Hepatocyte (in vitro differentiated cells): ENCODE measurements around the gene LHX3. TPM values are rescaled to one million over a fixed set of nuclear protein-coding genes. Genes with fewer than 3 reads are reported as not detected.
A peak's percentile ranks its signal among the peaks of the same experiment; 100 is the strongest.

ENCODE experiments used
- DNase-seq: peaks from one replicate; pipeline ENCODE4 v3.0.0-alpha.2; 2016; ENCODE audit warnings: low spot score
- H2AFZ ChIP-seq: fragments of 200-600 bp; sonication (generic); 2 replicates; pipeline ENCODE4 v1.6.0; 2016; ENCODE audit warnings: antibody characterized with exemption, mild to moderate bottlenecking
- H3K27ac ChIP-seq: fragments of 200-600 bp; sonication (generic); 2 replicates; pipeline ENCODE4 v1.5.1; 2016; ENCODE audit warnings: mild to moderate bottlenecking
- H3K27me3 ChIP-seq: fragments of 200-600 bp; sonication (generic); 2 replicates; pipeline ENCODE4 v1.6.1; 2016
- H3K36me3 ChIP-seq: fragments of 200-600 bp; sonication (generic); replicated peaks from 2 replicates; pipeline ENCODE4 v1.5.1; 2016; ENCODE audit warnings: low read depth; ENCODE audit not compliant: insufficient read depth
- H3K4me1 ChIP-seq: fragments of 200-600 bp; sonication (generic); 2 replicates; pipeline ENCODE4 v1.5.1; 2016; ENCODE audit warnings: mild to moderate bottlenecking, moderate library complexity; ENCODE audit not compliant: insufficient read depth
- H3K4me2 ChIP-seq: fragments of 200-600 bp; sonication (generic); 2 replicates; pipeline ENCODE4 v1.6.0; 2016
- H3K4me3 ChIP-seq: fragments of 200-600 bp; sonication (generic); 2 replicates; pipeline ENCODE4 v1.5.1; 2016; ENCODE audit warnings: mild to moderate bottlenecking
- H3K79me2 ChIP-seq: fragments of 200-600 bp; sonication (generic); 2 replicates; pipeline ENCODE4 v1.6.0; 2017; ENCODE audit warnings: mild to moderate bottlenecking
- H3K9me2 ChIP-seq: fragments of 200-600 bp; sonication (generic); replicated peaks from 2 replicates; pipeline ENCODE4 v1.6.0; 2017; ENCODE audit warnings: mild to moderate bottlenecking; ENCODE audit not compliant: insufficient read depth
- H3K9me3 ChIP-seq: fragments of 200-600 bp; sonication (generic); 2 replicates; pipeline ENCODE4 v1.5.1; 2016; ENCODE audit warnings: low read depth, mild to moderate bottlenecking
- H4K20me1 ChIP-seq: fragments of 200-600 bp; sonication (generic); 2 replicates; pipeline ENCODE4 v1.6.0; 2016; ENCODE audit warnings: mild to moderate bottlenecking; ENCODE audit not compliant: insufficient read depth, poor library complexity, severe bottlenecking
- CTCF ChIP-seq: fragments of 200-600 bp; sonication (generic); IDR thresholded peaks from 2 replicates; pipeline ENCODE4 v1.5.1; 2016; ENCODE audit warnings: antibody characterized with exemption, mild to moderate bottlenecking; ENCODE audit not compliant: poor library complexity
- EZH2 ChIP-seq: fragments of 200-600 bp; sonication (generic); IDR thresholded peaks from 2 replicates; pipeline ENCODE4 v1.6.1; 2016; ENCODE audit warnings: antibody characterized with exemption, mild to moderate bottlenecking, borderline replicate concordance
- EZH2phosphoT487 ChIP-seq: fragments of 200-600 bp; sonication (generic); IDR thresholded peaks from one replicate; pipeline ENCODE4 v1.6.1; 2018; ENCODE audit warnings: antibody characterized with exemption, mild to moderate bottlenecking, low read depth, moderate library complexity; ENCODE audit not compliant: unreplicated experiment, severe bottlenecking
- WGBS: methylation state at CpG from one replicate; pipeline ENCODE4 v1.1.6; 2016; ENCODE audit warnings: low lambda C conversion rate; ENCODE audit errors: missing lambda C conversion rate; 5-methylcytosine and 5-hydroxymethylcytosine counted together
- polyA plus RNA-seq: library from polyadenylated mRNA; unstranded; fragments of >200 nt; fragmentation: Nextera tagmentation; extraction: Ambion mirVana; gene quantifications from 2 replicates; pipeline ENCODE4 v1.2.1, GENCODE V29; 2016
- total RNA-seq: library from RNA; depleted of rRNA; stranded (reverse); fragments of >200 nt; gene quantifications from 2 replicates; pipeline ENCODE4 v1.2.3, GENCODE V29; 2014

The LHX3 gene
- total and polyA plus RNA-seq, 2 experiments from 2014 or later, result not detected

GRCh38 chr9:136201174-136201573 lies 3.8 kb downstream of the LHX3 start:
- 67% methylated on average over 13 of the region's 13 CpGs for WGBS
- Histone ChIP-seq H3K9me3 (no peaks in the 10 kb centered on the region), H3K4me2 (no peak overlapping the region), H3K9me2 (no peaks in the 10 kb centered on the region), H3K27me3 (peaks cover 87% of the 10 kb centered on the region), H3K4me3 (no peak overlapping the region), H3K36me3 (no peaks in the 10 kb centered on the region), H3K4me1 (no peaks in the 10 kb centered on the region), H3K27ac (no peak overlapping the region), H4K20me1 (peaks cover 9% of the 10 kb centered on the region), H3K79me2 (no peaks in the 10 kb centered on the region), H2AFZ (no peak overlapping the region)
- no peak for DNase-seq
- TF ChIP-seq CTCF, result no peak
- peak; percentile 21 for TF ChIP-seq EZH2phosphoT487

GRCh38 chr9:136200424-136200823 lies 4.5 kb downstream of the LHX3 start:
- H3K9me2 ChIP-seq, result no peaks in the 10 kb centered on the region
- H3K36me3 ChIP-seq, result no peaks in the 10 kb centered on the region
- no peak overlapping the region for H3K4me3 ChIP-seq
- no peaks in the 10 kb centered on the region for H3K79me2 ChIP-seq
- no peak overlapping the region for H2AFZ ChIP-seq
- peaks cover 91% of the 10 kb centered on the region for H3K27me3 ChIP-seq
- peaks cover 4% of the 10 kb centered on the region for H4K20me1 ChIP-seq
- TF ChIP-seq EZH2 (no peak), EZH2phosphoT487 (no peak), CTCF (no peak)
- H3K9me3 ChIP-seq, result no peaks in the 10 kb centered on the region
- no peak overlapping the region for H3K4me2 ChIP-seq
- DNase-seq, result no peak
- 82% methylated on average over 19 of the region's 19 CpGs for WGBS
- H3K4me1 ChIP-seq, result no peaks in the 10 kb centered on the region
- H3K27ac ChIP-seq, result no peak overlapping the region

- 35% methylated on average over 68 of the region's 71 CpGs for WGBS
These were observed 5.3 kb downstream of the LHX3 start for GRCh38 chr9:136199391-136200288.

More at GRCh38 chr9:136199391-136200288, 5.3 kb downstream of the LHX3 start:
- Histone ChIP-seq H3K4me1 (no peaks in the 10 kb centered on the region), H3K27me3 (peaks cover 93% of the 10 kb centered on the region), H3K27ac (no peak overlapping the region), H3K4me2 (no peak overlapping the region), H4K20me1 (no peaks in the 10 kb centered on the region), H3K9me2 (no peaks in the 10 kb centered on the region), H3K36me3 (no peaks in the 10 kb centered on the region), H3K79me2 (no peaks in the 10 kb centered on the region), H2AFZ (no peak overlapping the region), H3K4me3 (no peak overlapping the region), H3K9me3 (no peaks in the 10 kb centered on the region)
- no peak for TF ChIP-seq CTCF
- peak; percentile 65 for TF ChIP-seq EZH2
- peak; percentile 41 for TF ChIP-seq EZH2phosphoT487
- DNase-seq, result no peak
